ENCODE measurements around the gene ACSF2. TPM values are rescaled to one million over a fixed set of nuclear protein-coding genes. Genes with fewer than 3 reads are reported as not detected.

The ACSF2 gene
- total and polyA plus RNA-seq, 2 of the 13 experiments (the other 11 are each of a cell fraction or from before 2014, with no cell fraction given): 87.3 to 109 TPM

GRCh38 chr17:50440172-50440837, 14.3 kb downstream of the ACSF2 start (continued):
- TF ChIP-seq ZNF670 (CRISPR knock-in tag; IDR thresholded peaks at IDR 0.05; ENCODE audit: borderline replicate concordance): no peak
- TF ChIP-seq MBD4 (IDR thresholded peaks at IDR 0.05; ENCODE audit: borderline replicate concordance, low read length): no peak
- no peak for TF ChIP-seq ZBTB46 (CRISPR knock-in tag; IDR thresholded peaks at IDR 0.05; ENCODE audit: borderline replicate concordance)
- peak; percentile 10; the same call in 1 of the 2 replicates for TF ChIP-seq RARA (CRISPR knock-in tag; IDR thresholded peaks at IDR 0.05)
- TF ChIP-seq, protein P1, sequence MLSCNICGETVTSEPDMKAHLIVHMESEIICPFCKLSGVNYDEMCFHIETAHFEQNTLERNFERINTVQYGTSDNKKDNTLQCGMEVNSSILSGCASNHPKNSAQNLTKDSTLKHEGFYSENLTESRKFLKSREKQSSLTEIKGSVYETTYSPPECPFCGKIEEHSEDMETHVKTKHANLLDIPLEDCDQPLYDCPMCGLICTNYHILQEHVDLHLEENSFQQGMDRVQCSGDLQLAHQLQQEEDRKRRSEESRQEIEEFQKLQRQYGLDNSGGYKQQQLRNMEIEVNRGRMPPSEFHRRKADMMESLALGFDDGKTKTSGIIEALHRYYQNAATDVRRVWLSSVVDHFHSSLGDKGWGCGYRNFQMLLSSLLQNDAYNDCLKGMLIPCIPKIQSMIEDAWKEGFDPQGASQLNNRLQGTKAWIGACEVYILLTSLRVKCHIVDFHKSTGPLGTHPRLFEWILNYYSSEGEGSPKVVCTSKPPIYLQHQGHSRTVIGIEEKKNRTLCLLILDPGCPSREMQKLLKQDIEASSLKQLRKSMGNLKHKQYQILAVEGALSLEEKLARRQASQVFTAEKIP (CRISPR knock-in tag; IDR thresholded peaks at IDR 0.05; ENCODE audit: borderline replicate concordance): no peak
- TF ChIP-seq ZNF780A (CRISPR knock-in tag; IDR thresholded peaks at IDR 0.05): 0 out of 2 replicates have a peak, but pooled peaks have one; percentile 54
- TF ChIP-seq ZNF10 (CRISPR knock-in tag; IDR thresholded peaks at IDR 0.05; ENCODE audit: borderline replicate concordance, low read depth): no peak
- TF ChIP-seq FOXA3 (CRISPR knock-in tag; IDR thresholded peaks at IDR 0.05): peak; percentile 61; the same call in 1 of the 2 replicates
- no peak for TF ChIP-seq MEIS1 (CRISPR knock-in tag; IDR thresholded peaks at IDR 0.05; ENCODE audit: borderline replicate concordance)
- TF ChIP-seq ATRX (CRISPR knock-in tag; IDR thresholded peaks at IDR 0.05; ENCODE audit: borderline replicate concordance): no peak
- no peak for TF ChIP-seq ZNF883 (CRISPR knock-in tag; IDR thresholded peaks at IDR 0.05; ENCODE audit: not compliant biosample characterization)
- TF ChIP-seq ZFP36 (IDR thresholded peaks at IDR 0.05; ENCODE audit: borderline replicate concordance, low read depth, low read length, partially characterized antibody): no peak
- TF ChIP-seq SAFB2 (CRISPR knock-in tag; IDR thresholded peaks at IDR 0.05; ENCODE audit: borderline replicate concordance, low read depth): no peak; the same call in 1 of the 2 replicates
- TF ChIP-seq ZNF501 (CRISPR knock-in tag; IDR thresholded peaks at IDR 0.05): peak; percentile 71
- TF ChIP-seq MXD4 (CRISPR knock-in tag; IDR thresholded peaks at IDR 0.05): no peak
- TF ChIP-seq SKIL (CRISPR knock-in tag; IDR thresholded peaks at IDR 0.05; ENCODE audit: borderline replicate concordance): 0 out of 2 replicates have a peak, but pooled peaks have one; percentile 29
- no peak for TF ChIP-seq ZNF691 (CRISPR knock-in tag; IDR thresholded peaks at IDR 0.05; ENCODE audit: borderline replicate concordance, low read depth)
- TF ChIP-seq ZBTB38 (CRISPR knock-in tag; IDR thresholded peaks at IDR 0.05): no peak
- TF ChIP-seq ZNF225 (CRISPR knock-in tag; IDR thresholded peaks at IDR 0.05): peak; percentile 50; the same call in 1 of the 2 replicates
- peak; percentile 67; the same call in 1 of the 2 replicates for TF ChIP-seq NFKB2 (CRISPR knock-in tag; IDR thresholded peaks at IDR 0.05; ENCODE audit: borderline replicate concordance)
- TF ChIP-seq SP140L (CRISPR knock-in tag; IDR thresholded peaks at IDR 0.05; ENCODE audit: borderline replicate concordance): no peak
- TF ChIP-seq PHB2 (IDR thresholded peaks at IDR 0.05; ENCODE audit: partially characterized antibody): no peak

Measured in HepG2 (cell line).